GM21825 (cell line): ENCODE measurements around the gene RASSF8.

Source experiments
- ATAC-seq: cut with Tn5 transposase; IDR thresholded peaks from one replicate; pipeline ENCODE4 v1.9.1; 2021; ENCODE audit warnings: mild to moderate bottlenecking, moderate library complexity; ENCODE audit not compliant: unreplicated experiment

RASSF8 gene

GRCh38 chr12:25990495-25990894, 32.0 kb downstream of the RASSF8 start:
- no peak for ATAC-seq

DNA sequence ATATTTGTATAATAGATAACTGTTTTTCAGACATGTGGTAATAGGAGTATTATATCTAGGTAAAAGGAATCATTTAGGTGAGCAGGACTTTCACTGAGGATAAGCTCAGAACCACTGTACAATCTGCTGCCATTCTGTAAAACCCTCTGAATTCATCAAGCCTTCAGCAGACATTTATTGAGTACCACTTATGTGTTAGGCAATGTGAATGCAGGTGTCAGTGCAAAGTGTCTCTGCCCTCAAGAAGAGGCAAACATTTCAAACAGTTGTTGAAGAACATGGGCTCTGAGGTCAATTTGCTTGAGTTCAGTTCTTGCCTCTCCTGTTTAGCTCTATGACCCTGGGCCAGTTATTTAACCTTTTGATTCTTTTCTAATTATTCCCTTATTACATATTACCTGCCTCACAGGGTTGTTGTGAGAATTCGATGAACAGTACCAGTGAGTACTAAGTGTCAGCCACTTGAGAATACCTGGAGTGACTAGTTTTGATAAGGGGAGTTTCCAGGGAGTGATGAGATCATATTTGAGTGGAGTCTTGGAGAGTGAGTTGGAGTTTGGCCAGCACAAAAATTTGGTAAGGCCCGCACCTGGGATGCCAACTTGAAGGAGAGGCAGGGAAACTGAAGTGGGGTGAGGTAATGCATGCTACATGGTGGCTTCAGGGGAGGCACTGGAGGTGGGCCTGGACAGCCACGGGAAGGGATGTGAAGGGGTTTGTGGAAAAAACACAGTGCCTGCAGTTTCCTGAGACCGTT, 33.7 kb downstream of the RASSF8 start:
- ATAC-seq: no peak

DNA sequence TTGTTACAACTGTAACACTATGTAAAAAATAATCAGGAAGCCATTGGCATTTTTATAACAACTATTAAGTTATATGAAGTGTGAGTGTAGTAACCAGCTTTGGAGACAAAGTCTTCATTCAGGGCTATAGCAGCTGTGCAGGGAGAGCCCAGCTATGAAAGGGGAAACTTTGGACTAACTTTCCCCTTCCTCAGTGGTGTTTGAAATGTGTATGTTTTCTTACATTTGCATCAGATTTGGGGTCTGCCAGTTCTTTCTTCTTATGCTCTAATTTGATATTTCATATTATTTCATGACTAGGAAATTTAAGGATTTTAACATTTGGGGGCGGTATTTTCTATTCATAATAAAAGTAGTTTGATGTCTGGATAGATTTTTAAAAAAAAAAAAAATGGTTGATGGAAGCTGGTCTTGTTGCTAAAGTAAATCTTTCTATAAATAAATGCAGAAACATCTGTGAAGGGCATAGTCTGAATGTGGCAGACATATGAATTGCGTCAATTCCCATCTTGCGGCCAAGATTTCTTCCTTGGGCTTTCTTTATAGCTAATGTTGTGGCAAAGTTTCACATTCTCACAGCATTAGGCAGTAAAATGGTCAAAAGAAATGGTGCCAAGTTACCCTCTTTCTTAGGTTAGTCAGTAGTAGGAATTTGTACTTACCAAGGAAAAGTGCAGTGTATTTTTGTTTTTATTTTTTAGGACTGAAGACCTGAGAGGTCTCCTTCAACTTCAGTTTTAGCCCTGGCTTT, 35.6 kb downstream of the RASSF8 start:
- ATAC-seq: no peak

DNA sequence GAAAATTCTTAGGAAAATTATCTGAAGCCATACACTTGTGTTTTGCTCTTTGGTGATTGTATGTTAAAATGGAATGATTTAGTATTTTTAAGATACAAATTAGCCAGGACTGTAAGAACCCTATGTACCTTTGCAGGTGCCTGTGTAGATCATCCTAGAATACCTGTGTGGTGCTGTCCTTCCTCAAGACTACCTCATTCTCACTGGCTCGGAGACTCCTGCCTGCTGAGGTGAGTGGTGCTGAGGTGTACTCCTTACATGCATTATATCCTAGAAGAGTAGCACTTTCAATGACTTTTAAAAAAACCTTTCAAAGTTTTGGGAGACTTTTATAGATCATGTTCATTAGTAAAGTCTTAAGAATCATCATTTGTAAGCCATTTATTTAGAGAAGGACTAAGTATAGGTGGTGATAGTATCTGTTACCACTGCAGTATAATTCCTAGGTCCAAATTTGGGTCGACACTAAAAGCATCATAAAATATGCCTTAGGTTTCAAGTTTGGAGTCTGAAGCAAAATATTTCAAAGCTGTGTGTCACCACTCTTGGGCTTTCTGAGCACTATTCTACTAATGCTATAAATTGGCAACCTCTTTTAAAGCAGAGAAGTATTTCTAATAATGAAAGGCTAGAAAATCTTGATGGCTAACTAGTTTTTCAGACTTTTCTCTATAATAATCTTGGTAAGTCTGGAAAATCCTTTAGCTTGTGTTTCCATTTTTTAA, 36.6 kb downstream of the RASSF8 start:
- ATAC-seq: no peak

DNA sequence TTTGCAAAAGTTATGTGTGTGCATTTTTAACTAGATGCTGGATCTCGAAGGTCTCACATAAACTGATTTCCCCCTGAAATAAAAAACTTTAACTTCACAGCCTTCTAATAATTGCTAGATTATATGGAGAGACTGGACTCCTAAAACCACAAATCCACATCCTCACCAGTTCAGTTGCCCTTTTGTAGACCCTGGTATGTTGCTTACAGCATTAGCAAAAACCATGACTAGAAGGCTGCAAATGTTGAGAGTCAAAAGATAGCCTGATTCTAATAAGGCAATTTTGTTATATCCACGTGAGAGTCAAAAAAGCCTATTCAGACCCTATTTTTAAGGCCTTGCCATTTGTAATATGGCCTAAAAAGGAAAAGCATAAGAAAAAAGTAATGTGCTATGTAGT, 37.4 kb downstream of the RASSF8 start:
- no peak for ATAC-seq

- no peak for ATAC-seq
Measured at GRCh38 chr12:25996677-25997076, 38.2 kb downstream of the RASSF8 start.

- no peak for ATAC-seq
Measured at GRCh38 chr12:25997201-25997963, 38.9 kb downstream of the RASSF8 start.

- no peak for ATAC-seq
Measured at GRCh38 chr12:26000898-26001297, 42.4 kb downstream of the RASSF8 start.

DNA sequence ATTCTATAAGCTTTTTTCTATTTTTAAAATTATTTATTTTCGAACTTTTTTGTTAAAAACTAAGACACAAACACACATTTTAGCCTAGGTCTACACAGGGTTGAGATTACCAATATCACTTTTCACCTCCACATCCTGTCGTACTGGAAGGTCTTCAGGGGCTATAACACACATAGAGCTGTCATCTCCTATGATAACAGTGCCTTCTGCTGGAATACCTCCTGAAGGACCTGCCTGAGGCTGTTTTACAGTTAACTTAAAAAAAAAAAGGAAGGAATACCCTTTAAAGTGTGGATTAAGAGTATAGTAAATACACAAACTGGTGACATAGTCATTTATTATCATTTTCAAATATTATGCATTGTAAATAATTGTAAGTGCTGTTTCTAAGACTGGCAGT, 43.0 kb downstream of the RASSF8 start:
- no peak for ATAC-seq

GRCh38 chr12:26003065-26003464, 44.6 kb downstream of the RASSF8 start:
- no peak for ATAC-seq

DNA sequence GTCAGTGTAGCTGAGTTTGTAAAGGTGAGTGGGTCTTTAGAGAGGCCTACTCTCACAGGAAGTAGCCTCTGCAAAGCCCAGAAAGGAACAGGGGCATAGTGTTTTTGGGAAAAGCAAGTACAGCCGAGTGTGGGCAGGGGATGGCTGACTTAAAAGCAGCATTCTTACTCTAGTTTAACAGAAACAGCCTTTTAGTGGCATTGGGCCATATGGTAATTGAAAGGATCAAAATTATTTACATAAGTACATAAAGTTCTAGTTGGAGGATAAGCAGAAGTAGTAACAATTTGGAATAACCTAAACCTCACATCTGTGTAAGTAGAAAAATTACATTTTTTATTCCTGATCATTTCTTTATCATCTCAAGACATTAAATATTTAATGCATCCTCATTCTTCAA, 49.1 kb downstream of the RASSF8 start:
- no peak for ATAC-seq

DNA sequence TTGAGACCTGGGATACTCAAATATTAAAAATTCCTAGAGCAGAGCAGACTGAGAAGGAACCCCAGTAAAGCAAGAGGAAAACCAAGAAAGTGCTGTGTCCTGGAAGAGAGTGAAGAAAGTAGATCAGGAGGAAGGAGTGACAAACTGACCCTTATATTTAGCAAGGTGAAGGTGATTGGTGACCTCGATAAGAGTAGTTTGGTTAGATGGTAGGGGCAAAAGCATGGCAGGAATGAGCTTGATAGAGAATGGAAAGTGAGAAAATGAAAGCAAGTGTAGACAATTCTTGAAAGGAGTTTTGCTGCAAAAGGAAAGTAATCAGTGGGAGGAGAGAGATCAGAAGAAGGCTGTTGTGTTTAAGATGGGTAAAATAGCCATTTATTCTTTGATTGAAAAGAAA, 51.1 kb downstream of the RASSF8 start:
- ATAC-seq: no peak

DNA sequence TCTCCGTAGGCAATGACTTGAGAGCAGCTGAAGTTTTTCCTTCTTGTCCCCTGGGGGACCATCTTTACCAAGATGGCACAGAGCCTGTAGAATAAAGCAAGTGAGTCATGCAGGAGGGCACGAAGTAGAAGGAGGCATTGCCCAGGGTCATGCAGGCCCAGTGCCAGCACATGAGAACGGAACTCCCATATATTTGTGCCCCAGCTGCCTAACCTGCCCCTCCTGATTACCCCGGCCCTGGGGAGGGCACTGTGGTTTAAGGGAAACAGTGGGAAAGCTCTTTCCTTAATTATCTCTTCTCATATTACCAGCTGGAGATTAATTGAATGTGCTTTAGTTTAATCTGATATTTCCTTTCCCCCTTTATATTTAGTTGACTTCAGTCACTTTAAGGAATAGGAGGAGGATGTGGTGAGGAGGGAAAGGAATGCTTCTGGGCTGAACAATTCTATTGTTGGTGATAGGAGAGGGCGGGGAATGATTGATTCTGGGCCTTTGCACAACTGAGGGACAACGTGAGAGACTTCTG, 51.9 kb downstream of the RASSF8 start:
- ATAC-seq: no peak

GRCh38 chr12:26011099-26011498, 52.6 kb downstream of the RASSF8 start:
- ATAC-seq: no peak

GRCh38 chr12:26014085-26014484, 55.6 kb downstream of the RASSF8 start:
- no peak for ATAC-seq

DNA sequence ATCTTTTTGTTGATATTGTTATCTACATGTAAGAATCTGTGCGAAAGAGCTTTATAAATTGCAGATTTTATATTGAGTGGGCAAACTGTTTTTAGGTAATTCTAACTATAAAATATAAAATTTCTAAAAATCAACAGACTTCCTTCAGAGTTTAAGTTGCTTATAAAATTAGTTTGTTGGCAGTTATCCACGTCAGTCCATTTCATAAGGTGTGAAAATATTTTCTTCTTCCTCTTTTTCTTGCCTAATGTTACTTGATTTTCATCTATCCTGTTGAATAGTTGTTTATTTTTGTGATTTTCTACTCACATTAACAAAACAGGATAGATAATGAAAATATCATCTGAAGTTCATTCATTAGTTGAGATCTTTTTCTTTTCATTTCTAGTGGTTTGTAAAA, 58.0 kb downstream of the RASSF8 start:
- ATAC-seq: no peak

DNA sequence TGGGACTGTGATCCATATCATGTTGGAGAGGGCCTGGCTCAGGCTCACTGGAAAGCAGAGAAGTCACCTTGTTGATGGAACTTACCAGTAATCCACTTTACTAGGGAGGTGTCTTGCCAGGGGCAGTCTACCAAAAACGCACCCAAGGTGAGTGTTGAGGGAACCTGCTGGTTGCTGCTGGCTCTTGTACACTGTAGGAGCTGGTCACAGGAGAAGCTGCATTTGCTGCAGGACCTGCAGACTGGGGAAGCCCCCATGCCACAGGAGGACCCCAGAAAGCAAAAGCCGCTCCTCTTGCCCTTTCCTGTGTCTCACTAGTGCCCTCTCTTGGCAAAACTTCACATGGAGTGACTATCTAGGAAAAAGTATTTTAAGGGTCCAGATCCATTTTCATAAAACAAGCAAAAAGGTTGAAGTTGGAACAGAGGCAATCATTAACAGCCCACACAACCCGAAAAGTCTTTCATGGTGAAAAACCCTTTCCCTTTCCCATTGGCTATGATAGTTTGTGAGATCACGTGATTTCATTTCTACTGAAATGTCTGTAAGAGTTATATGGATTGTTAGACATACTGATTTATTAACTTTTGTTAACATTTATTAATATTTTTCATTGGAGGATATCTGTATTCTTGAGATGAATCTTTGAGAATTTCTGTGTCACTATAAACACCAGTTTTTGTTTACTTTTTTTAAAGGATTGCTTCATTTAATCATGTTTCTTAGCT, 59.2 kb downstream of the RASSF8 start:
- ATAC-seq: no peak

DNA sequence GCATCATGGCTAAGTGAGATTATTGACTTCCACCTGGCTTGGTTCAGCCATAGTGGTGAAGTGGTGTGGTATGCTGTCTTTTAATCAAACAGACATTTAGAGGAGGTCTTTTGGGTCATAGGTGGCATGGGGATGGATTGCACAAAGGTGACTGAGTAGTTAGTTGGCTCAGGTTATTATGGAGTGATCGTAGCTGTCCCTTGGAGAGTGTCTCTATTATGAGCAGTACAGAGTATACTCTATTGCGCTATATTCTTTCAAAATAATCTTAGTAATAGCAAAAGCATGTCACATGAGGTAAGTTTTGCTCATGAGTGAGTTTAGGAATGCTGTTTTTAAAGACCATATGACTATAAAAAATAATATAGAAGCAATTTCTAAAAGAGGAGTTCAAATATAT, 60.4 kb downstream of the RASSF8 start:
- no peak for ATAC-seq

GRCh38 chr12:26021534-26021933, 63.1 kb downstream of the RASSF8 start:
- no peak for ATAC-seq

DNA sequence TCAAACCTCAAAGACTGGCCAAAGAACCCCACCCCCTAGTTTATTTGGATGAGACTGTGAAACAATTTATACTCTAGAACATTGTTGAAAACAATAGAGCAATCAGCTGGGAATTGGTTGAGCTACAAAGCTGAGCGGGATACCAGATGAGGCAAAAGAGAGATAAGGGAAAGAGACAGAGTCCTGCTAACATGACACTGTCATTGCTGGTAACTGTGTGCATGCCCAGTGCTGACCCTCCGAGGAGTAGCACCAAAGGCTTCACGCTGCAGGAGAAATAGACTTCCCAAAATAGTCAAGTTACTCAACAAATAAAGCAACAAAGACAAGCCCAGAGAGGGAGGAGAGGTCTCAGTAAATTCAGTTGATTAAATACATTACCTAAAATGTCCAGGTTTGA, 63.6 kb downstream of the RASSF8 start:
- no peak for ATAC-seq
